SK-N-SH (cell line): ENCODE measurements around the gene CLK1.

Experiments
- CTCF ChIP-seq: fragments of 200-600 bp; sonication (generic); IDR thresholded peaks from 2 replicates; pipeline ENCODE4 v1.6.1; 2017; ENCODE audit warnings: antibody characterized with exemption, mild to moderate bottlenecking, moderate library complexity
- GABPA ChIP-seq: IDR thresholded peaks from 2 replicates; pipeline ENCODE4 v1.4.0; 2012; ENCODE audit warnings: low read depth, mild to moderate bottlenecking
- MXI1 ChIP-seq: IDR thresholded peaks from 2 replicates; pipeline ENCODE4 v1.6.1; 2012; ENCODE audit warnings: mild to moderate bottlenecking, low read depth, low read length, improper control_type of control experiment
- SIN3A ChIP-seq: IDR thresholded peaks from 2 replicates; pipeline ENCODE4 v1.6.1; 2012; ENCODE audit warnings: low read depth, mild to moderate bottlenecking, low read length, moderate library complexity, borderline replicate concordance

GRCh38 chr2:200852605-200853004 lies 11.9 kb downstream of the CLK1 start:
- TF ChIP-seq CTCF = no peak
- no peak for TF ChIP-seq SIN3A
- TF ChIP-seq MXI1 = no peak
- no peak for TF ChIP-seq GABPA
